HFFc6 (cell line): Measurements from ENCODE around the gene FBRSL1. TPM values are rescaled to one million over a fixed set of nuclear protein-coding genes. Genes with fewer than 3 reads are reported as not detected.

Source experiments
- DNase-seq: peaks from one replicate; pipeline ENCODE4 v3.0.0-alpha.2; 2018
- H3K27ac Mint-ChIP-seq: 2 replicates; pipeline ENCODE4 v1.8.0; 2020; ENCODE audit warnings: mild to moderate bottlenecking, mixed read lengths
- H3K27me3 Mint-ChIP-seq: 2 replicates; pipeline ENCODE4 v1.8.0; 2021; ENCODE audit warnings: mild to moderate bottlenecking, moderate library complexity, mixed read lengths; ENCODE audit not compliant: insufficient read depth
- H3K36me3 Mint-ChIP-seq: 2 replicates; pipeline ENCODE4 v1.8.0; 2021; ENCODE audit warnings: low read depth, mixed read lengths
- H3K4me1 Mint-ChIP-seq: 2 replicates; pipeline ENCODE4 v1.8.0; 2020; ENCODE audit warnings: low read depth, mixed read lengths
- H3K4me3 Mint-ChIP-seq: 2 replicates; pipeline ENCODE4 v1.8.0; 2020; ENCODE audit warnings: mild to moderate bottlenecking, moderate library complexity, mixed read lengths
- H3K9me3 Mint-ChIP-seq: 2 replicates; pipeline ENCODE4 v1.8.0; 2020; ENCODE audit warnings: mild to moderate bottlenecking, mixed read lengths
- total RNA-seq, 6 experiments: library from RNA; stranded (reverse); fragmentation: NEBNext Ultra II Directional; extraction: Animal tissue kit (Norgen Biotek cat#: 25700); gene quantifications; 2 replicates in 1 of 6; 3 replicates in 5 of 6; pipeline ENCODE4 v1.2.3, GENCODE V29; 2021
- TF ChIP-seq, protein P1 (sequence below): fragments of 200-600 bp; sonication (generic); IDR thresholded peaks from 2 replicates; pipeline ENCODE4 v1.5.0; 2021; ENCODE audit warnings: antibody characterized with exemption, mild to moderate bottlenecking

FBRSL1 gene
- total RNA-seq, 6 experiments from 2014 or later = 25.1 to 34.0 (median 30.1) TPM

GRCh38 chr12:132465269-132466190, 24.4 kb upstream of the FBRSL1 start:
- no peaks in the 10 kb centered on the region for H3K4me1 Mint-ChIP-seq
- peaks cover 12% of the 10 kb centered on the region for H3K27me3 Mint-ChIP-seq
- DNase-seq = no peak
- no peak overlapping the region for H3K27ac Mint-ChIP-seq
- H3K9me3 Mint-ChIP-seq = 0 out of 2 replicates have a peak, but pooled peaks cover 4% of the 10 kb centered on the region
- no peak overlapping the region for H3K4me3 Mint-ChIP-seq
- TF ChIP-seq, protein P1, sequence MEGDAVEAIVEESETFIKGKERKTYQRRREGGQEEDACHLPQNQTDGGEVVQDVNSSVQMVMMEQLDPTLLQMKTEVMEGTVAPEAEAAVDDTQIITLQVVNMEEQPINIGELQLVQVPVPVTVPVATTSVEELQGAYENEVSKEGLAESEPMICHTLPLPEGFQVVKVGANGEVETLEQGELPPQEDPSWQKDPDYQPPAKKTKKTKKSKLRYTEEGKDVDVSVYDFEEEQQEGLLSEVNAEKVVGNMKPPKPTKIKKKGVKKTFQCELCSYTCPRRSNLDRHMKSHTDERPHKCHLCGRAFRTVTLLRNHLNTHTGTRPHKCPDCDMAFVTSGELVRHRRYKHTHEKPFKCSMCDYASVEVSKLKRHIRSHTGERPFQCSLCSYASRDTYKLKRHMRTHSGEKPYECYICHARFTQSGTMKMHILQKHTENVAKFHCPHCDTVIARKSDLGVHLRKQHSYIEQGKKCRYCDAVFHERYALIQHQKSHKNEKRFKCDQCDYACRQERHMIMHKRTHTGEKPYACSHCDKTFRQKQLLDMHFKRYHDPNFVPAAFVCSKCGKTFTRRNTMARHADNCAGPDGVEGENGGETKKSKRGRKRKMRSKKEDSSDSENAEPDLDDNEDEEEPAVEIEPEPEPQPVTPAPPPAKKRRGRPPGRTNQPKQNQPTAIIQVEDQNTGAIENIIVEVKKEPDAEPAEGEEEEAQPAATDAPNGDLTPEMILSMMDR = no peak
- no peaks in the 10 kb centered on the region for H3K36me3 Mint-ChIP-seq

DNA sequence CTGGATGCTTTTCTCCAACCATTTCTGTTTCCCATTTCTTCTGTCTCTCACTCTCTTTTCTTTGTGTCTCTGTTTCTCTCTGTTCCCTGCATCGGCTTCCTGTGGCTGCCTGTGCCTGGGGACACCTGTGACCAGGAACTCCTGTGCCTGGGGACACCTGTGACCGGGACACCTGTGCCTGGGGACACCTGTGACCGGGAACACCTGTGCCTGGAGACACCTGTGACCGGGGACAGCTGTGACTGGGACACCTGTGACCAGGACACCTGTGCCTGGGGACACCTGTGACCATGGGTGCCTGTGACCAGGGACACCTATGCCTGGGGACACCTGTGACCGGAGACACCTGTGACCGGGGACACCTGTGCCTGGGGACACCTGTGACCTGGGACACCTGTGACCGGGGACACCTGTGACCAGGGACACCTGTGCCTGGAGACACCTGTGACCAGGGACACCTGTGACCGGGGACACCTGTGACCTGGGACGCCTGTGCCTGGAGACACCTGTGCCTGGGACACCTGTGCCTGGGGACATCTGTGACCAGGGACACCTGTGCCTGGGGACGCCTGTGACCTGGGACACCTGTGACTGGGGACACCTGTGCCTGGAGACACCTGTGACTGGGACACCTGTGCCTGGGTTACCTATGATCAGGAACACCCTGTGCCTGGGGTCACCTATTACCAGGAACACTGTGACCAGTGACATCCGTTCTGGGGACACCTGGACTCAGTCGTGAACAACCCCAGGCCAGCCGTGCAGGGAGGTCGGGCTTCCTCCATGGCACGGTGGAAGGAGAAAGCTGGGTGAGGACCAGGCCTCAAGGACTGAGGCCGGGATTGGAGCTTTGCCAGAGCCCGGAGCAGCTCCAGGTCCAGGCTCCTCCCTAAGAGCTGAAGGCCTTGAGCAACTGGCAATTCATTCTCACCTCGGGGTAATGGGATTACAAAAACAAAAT, 23.4 kb upstream of the FBRSL1 start:
- Mint-ChIP-seq H3K4me1 (no peaks in the 10 kb centered on the region), H3K27ac (no peak overlapping the region), H3K9me3 (0 out of 2 replicates have a peak, but pooled peaks cover 4% of the 10 kb centered on the region), H3K4me3 (no peak overlapping the region), H3K27me3 (peaks cover 12% of the 10 kb centered on the region), H3K36me3 (no peaks in the 10 kb centered on the region)
- no peak for DNase-seq
- TF ChIP-seq, protein P1 = no peak

DNA sequence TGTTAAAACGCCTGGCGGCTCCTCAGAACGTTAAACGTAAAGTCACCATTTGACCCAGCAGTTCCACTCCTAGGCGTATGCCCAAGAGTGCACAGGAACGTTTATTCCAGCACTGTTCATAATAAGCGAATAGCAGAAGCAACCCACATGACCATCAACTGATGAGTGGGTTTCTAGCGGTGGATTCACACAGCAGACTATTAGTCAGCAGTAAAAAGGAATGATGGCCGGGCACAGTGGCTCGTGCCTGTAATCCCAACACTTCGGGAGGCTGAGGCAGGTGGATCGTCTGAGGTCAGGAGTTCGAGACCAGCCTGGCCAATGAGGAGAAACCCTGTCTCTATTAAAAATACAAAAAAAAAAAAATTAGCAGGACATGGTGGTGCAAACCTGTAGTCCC, 22.4 kb upstream of the FBRSL1 start:
- peaks cover 15% of the 10 kb centered on the region for H3K27me3 Mint-ChIP-seq
- H3K4me1 Mint-ChIP-seq = no peaks in the 10 kb centered on the region
- no peak overlapping the region for H3K4me3 Mint-ChIP-seq
- DNase-seq = no peak
- no peak overlapping the region for H3K27ac Mint-ChIP-seq
- TF ChIP-seq, protein P1 = no peak
- H3K9me3 Mint-ChIP-seq = 0 out of 2 replicates have a peak, but pooled peaks cover 4% of the 10 kb centered on the region
- H3K36me3 Mint-ChIP-seq = no peaks in the 10 kb centered on the region

DNA sequence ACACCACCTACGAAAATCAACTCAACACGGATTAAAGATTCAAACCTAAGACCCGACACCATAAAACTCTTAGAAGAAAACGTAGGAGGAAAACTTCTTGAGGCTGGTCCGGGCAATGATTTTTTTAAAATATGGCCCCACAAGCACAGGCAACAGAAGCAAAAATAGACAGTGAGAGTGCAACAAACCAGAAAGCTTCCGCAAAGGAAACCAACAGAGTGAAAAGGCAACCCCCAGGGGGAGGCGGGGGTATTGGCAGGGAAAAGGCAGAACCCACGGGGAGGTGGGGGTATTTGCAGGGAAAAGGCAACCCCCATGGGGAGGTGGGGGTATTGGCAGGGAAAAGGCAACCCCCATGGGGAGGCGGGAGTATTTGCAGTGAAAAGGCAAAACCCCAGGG, 20.5 kb upstream of the FBRSL1 start:
- no peaks in the 10 kb centered on the region for H3K4me1 Mint-ChIP-seq
- TF ChIP-seq, protein P1 = no peak
- no peak for DNase-seq
- H3K36me3 Mint-ChIP-seq = no peaks in the 10 kb centered on the region
- H3K9me3 Mint-ChIP-seq = 0 out of 2 replicates have a peak, but pooled peaks cover 4% of the 10 kb centered on the region
- H3K27ac Mint-ChIP-seq = no peak overlapping the region
- peaks cover 15% of the 10 kb centered on the region for H3K27me3 Mint-ChIP-seq
- H3K4me3 Mint-ChIP-seq = no peak overlapping the region

- no peak overlapping the region for H3K27ac Mint-ChIP-seq
- H3K4me1 Mint-ChIP-seq = no peaks in the 10 kb centered on the region
- H3K4me3 Mint-ChIP-seq = no peak overlapping the region
- no peak for DNase-seq
- peaks cover 15% of the 10 kb centered on the region for H3K27me3 Mint-ChIP-seq
- TF ChIP-seq, protein P1 = no peak
- 0 out of 2 replicates have a peak, but pooled peaks cover 4% of the 10 kb centered on the region for H3K9me3 Mint-ChIP-seq
- no peaks in the 10 kb centered on the region for H3K36me3 Mint-ChIP-seq
Measured at GRCh38 chr12:132470397-132470796, 19.6 kb upstream of the FBRSL1 start.
